CD4-positive, alpha-beta T cell treated with Interleukin-6 at 100 ng/mL for 8 hours (primary cell): ENCODE data around the gene TPCN2.
A peak's percentile ranks its signal among the peaks of the same experiment; 100 is the strongest.

Experiments used
- DNase-seq: peaks from one replicate; pipeline ENCODE4 v3.0.0-alpha.2; 2020; ENCODE audit warnings: mixed read lengths, low spot score

The TPCN2 gene

DNA sequence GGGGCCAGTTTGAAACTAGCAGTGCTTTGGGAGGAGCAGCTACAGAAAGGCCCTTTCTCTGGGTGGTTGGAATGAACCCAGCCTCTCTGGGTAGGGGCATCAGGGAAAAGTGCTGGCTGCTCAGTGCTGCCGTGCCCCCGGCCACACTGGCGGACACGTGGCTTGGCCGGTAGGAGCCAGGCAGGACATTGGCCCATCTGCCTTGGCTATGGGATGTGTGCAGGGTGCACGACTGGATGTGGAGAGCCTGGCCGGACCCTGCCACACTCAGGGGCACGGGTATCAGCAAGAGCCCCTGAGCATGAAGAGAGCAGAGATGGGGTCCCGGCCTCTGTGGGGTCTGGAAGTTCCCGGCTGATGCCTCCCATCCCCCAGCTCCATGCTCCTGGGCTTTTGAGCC, 46.6 kb downstream of the TPCN2 start:
- DNase-seq = no peak

DNA sequence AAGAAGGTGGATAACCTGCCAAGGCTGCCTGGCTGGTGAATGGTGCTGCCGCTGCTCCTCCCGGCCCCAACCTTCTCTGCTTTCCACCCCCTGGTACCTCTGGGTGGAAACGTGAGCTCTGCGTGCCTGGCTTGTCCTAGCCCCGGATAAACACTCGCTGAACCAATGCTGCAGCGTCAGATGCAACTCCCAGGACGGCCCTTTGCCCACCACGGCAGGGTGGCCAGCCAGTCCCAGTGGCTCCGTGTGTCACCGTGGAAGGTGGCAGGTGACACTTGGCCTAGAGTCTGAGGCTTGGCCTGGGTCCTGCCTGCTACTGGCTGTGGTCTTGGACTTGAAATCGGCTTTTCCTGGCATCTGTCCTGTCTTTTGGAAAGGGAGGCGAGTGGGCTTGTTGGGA, 47.7 kb downstream of the TPCN2 start:
- DNase-seq = no peak

- DNase-seq = no peak
Observed at GRCh38 chr11:69097263-69097662, 48.5 kb downstream of the TPCN2 start.

GRCh38 chr11:69099180-69099579, 50.4 kb downstream of the TPCN2 start:
- no peak for DNase-seq

- no peak for DNase-seq
Observed at GRCh38 chr11:69100454-69101114, 51.9 kb downstream of the TPCN2 start.

DNA sequence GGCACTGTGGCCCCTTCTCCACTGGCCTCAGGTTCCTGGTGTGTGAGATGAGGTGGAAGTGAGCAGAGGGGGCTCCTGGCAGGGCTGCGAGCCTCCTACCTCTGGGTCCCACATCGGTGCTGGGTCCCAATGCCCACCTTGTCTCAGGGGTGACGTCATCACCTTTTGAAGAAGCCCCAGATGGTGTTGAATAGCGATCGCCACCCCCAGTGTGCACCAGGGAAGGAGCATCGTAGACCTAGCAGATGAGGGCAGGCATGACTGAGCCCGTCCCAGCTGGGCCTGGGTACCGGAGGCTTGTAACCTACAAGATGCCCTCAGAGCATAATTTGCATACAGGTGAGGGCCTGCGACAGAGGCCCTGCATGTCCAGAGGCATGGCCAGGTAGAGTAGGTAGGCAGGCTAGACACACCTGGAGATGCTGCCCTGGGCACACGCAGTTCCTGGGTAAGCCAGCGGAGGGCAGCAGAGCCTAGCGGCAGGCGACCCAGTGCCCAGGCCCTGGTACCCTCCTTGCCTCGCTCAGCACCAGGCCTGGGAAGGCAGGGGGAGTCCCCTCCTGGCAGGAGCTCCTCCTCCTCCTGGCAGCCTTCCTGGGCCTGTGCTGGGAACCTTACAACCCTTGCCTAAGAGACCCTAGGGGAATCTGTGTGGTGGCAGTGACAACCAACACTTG, 52.5 kb downstream of the TPCN2 start:
- DNase-seq = peak; percentile 66

DNA sequence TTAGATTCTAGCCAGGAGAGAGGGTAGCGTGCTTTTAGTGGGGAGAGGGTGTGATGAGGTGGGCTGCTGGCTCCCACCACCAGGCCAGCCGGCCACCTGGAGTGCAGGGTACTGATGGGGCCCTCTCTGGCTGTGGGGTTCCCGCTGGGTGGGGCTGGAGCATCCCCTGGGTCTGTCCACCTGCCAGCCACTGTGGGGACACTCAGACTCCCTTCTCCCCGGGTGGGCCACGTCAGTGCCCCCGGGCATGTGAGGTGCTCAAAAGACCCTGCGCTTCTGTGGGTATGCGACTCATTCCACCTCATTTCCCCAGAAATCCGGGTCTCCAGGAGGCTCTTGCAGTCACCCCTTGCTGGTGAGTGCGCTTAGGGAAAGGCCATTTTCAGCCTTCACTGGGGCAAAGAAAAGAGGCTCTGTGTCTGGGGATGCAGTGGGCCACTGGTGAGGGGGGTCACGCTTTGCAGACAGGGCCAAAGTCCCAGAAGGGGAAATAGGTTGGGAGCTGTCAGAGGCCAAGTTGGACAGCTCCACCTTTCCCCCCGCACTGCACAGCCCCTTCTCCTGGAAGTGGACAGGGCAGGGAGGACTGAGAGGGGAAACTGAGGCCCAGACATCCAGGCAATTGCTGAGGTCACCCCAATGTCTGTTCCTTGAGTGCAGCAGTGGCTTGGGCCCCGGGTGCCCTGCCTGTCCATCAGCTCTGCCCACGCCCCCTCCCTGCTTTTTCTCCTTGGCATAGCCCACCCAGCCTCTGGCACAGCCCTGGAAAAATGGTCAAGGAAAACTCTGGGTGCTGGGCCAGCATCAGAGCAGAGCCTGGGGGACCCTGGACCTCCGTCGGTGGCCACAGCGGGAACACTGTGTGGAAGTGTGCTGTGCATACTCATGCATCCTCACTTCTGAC, 53.3 kb downstream of the TPCN2 start:
- DNase-seq = no peak

DNA sequence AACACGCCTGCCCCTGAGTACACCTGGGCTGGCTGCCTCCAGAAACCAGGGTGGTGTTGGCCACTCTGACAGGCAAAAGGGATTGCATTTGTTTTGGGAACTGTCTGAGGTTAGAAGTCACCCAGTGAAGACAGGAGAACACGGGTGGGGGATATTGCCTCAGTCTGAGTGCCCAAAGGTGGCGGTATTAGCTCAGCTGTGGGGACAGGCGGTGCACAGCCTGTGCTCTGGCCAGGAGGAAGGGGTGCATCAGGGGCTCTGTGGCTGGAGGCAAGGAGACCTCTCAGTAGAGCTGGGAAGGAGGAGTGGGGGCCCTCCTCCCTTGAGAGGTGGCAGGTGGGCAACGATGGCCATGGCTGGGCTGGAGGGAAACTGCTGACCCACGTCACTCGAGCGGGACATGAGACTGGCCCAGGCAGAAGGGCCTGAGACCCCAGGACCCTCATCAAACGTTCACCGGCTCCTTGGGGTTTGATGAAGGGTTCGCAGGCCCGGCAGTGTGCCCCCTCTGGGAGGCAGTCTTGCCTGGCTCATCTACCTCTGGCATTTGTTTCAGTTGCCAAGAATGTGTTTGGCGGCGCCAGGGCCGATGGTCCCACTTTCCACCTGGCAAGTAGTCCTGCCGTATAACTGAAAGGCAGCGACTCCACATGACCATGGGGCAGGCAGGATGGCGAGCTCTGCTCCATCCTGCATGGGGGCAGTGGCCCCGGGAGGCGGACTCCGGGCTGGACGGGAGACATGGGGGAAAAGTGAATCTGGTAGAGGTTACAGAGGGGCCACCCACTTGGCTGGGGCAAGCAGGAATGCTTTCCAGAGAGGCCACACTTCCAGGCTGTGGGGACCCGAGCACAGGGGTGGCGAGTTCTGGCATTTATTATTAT, 54.2 kb downstream of the TPCN2 start:
- DNase-seq = no peak

DNA sequence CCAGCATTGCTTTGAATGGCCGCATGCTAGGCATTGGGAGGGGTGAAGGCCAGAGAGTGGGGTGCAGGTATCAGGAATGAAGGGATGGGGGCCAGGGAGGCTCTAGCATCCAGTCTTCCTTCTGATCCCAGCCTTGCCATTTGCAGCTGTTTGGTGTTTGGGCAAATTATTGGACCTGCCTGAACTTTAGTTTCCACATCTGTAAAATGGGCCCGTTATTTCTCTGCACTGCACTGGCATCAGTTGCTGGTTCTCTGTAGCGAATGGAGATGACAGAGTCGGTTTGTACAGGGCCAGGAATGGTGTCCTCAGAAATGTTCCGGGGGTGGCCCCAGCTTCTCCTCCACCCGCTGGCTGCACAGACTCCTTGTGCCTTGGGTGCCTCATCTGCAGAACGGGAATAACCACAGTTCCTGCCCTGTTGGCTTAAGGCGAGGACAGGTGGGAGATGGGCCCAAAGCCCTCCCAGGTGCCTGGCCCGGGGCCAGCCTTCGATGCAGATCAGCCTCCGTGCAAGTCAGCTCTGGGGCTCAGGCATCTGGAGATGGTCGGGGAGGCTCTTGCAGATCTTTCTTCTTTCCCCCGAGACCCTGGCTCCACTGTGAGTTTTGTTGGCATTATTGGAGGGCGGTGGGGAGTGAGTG, 55.6 kb downstream of the TPCN2 start:
- DNase-seq = no peak

DNA sequence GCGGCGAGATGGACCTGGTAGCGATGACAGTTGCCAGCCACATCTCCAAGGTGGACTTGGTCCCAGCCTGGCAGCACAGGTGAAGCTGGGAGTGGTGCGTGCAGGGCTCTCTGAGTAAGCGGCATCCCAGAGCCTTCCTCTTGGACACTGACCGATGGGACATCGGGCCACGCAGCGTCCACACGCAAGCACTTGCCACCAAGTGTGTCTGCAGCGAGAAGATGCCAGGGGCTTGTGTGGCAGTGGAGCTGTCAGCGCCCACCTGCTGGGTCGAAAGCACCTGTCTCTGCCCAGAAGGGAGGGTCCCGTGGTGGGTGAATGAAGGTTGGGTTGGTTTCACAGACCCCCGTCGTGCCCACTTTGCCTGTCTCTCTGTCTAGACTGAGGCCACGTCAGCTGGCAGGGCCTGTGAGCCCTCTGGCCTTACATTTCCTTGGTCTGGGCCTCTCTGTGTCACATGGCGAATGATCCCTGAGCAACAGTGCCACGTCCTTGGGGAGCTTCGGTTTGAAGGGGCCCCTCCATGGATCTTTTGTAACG, 56.2 kb downstream of the TPCN2 start:
- no peak for DNase-seq

GRCh38 chr11:69105461-69106030, 56.8 kb downstream of the TPCN2 start:
- DNase-seq = no peak

GRCh38 chr11:69106031-69106811, 57.5 kb downstream of the TPCN2 start:
- DNase-seq = no peak

DNA sequence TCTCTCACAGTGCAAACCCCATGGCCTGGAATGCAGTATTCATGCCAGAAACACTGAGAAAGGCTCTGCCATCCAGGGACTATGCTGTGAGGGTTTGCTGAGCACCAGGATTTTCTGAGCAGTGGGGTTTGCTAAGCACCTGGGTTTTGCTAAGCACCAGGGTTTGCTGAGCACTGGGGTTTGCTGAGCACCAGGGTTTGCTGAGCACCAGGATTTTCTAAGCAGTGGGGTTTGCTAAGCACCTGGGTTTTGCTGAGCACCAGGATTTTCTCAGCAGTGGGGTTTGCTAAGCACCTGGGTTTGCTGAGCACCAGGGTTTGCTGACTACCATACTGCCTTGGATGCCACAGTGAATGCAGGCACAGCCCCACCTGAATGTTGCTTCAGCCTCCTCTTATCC, 58.7 kb downstream of the TPCN2 start:
- no peak for DNase-seq

DNA sequence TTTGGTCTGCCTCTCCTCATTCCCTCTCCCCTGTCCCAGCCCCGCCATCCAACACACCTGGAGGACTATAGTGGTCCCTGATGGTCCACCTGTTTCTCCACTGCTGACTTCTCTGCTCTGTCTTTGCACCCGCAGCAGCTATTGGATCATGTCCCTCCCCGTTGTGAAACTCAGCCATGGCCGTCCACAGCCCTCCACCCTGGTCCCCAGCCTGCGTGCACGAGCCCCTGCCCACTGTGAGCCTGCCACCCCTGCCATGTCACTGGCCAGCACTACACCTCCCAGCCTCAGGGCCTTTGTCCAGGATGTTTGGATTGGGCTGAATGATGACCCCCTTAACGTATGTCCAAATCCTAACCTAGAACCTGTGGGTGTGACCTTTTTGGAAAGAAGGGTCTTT, 59.3 kb downstream of the TPCN2 start:
- no peak for DNase-seq

DNA sequence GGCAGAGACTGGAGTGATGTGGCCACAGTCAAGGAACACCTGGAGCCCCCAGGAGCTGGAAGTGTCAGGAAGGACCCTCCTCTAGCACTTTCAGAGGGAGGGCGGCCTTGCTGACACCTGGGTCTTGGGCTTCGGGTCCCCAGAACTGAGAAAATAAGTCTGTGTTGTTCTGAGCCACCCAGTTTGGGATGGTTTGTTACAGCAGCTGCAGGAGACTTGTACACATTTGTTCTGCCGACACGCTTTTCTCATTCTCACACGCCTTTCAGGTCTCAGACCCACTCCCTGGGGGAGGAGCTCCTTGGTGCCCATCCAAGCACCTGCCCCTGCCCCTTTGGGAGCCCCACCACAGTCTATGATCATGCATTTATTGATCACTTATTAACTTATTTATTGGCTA, 59.8 kb downstream of the TPCN2 start:
- no peak for DNase-seq

GRCh38 chr11:69109101-69109500, 60.4 kb downstream of the TPCN2 start:
- no peak for DNase-seq

DNA sequence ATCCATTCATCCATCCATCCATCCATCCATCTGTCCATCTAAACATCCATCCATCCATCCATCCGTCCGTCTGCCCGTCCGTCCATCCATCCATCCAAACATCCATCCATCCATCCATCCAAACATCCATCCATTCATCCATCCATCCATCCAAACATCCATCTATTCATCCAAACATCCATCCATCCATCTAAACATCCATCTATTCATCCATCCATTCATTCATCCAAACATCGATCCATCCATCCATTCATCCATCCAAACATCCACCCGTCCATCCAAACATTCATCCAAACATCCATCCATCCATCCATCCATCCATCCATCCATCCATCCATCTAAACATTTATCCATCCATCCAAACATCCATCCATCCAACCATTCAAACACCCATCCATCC, 61.7 kb downstream of the TPCN2 start:
- DNase-seq = no peak

GRCh38 chr11:69111624-69112542, 63.2 kb downstream of the TPCN2 start:
- no peak for DNase-seq

- DNase-seq = no peak
Observed at GRCh38 chr11:69113226-69113625, 64.5 kb downstream of the TPCN2 start.
